ENCODE results near the gene PIP4P1. TPM values are rescaled to one million over a fixed set of nuclear protein-coding genes. Genes with fewer than 3 reads are reported as not detected.

PIP4P1 gene
- total and polyA plus RNA-seq, 2 of the 13 experiments (the other 11 are each of a cell fraction or from before 2014, with no cell fraction given), result 33.4 to 47.0 TPM

GRCh38 chr14:20478894-20479293 lies 17.7 kb upstream of the PIP4P1 start:
- 89% methylated on average over 2 of the region's 2 CpGs for WGBS (ENCODE audit: low lambda C conversion rate)
- no peaks in the 10 kb centered on the region for H3K4me1 ChIP-seq (ENCODE audit: insufficient read depth, low read length)
- BruUV-seq (replicated peaks), result no TSS peak
- FAIRE-seq (no peak), DNase-seq (ENCODE audit: low spot score) (no peak), ATAC-seq (no peak)
- no peaks in the 10 kb centered on the region for H4K20me1 ChIP-seq (ENCODE audit: insufficient read depth, low read length)
- no peak for TF ChIP-seq ZNF660 (CRISPR knock-in tag; IDR thresholded peaks at IDR 0.05; ENCODE audit: borderline replicate concordance, low read depth)
- TF ChIP-seq ZBTB26 (CRISPR knock-in tag; IDR thresholded peaks at IDR 0.05; ENCODE audit: borderline replicate concordance), result no peak
- no peak for TF ChIP-seq ZNF230 (CRISPR knock-in tag; IDR thresholded peaks at IDR 0.05)
- TF ChIP-seq ZNF775 (CRISPR knock-in tag; IDR thresholded peaks at IDR 0.05; ENCODE audit: borderline replicate concordance), result no peak
- no peaks in the 10 kb centered on the region for H3K9me3 ChIP-seq (ENCODE audit: low read length)
- H3K27ac ChIP-seq (ENCODE audit: extremely low read length, insufficient read depth, low read length), result no peak overlapping the region
- intact Hi-C loops (cut with micrococcal nuclease; ENCODE audit: unreplicated experiment) (no loop called here), in situ Hi-C loops (cut with HindIII; ENCODE audit: extremely low pct_ligation_motif_present, low pct_unique_long_range_greater_than_20kb) (no loop called here)
- ChIA-PET CTCF (ENCODE audit: low intra/inter-chr PET ratio, low total read pairs) (no interaction called here), POLR2A (interaction anchor here (0.8 to 1.6 kb wide), 3 partner anchors 8 to 18 kb away, joined by 3 read pairs; partner anchors contain the start of gene PIP4P1)
- H2AFZ ChIP-seq (ENCODE audit: low read length), result no peak overlapping the region
- peaks cover 17 to 37% of the 10 kb centered on the region in 2 experiments for H3K36me3 ChIP-seq (replicated peaks in 1 of 2; ENCODE audit: control insufficient read depth in 1 of 2, insufficient read depth in 2 of 2, low read length in 2 of 2)
- H3K79me2 ChIP-seq (ENCODE audit: insufficient read depth, low read length), result no peaks in the 10 kb centered on the region
- H3K4me2 ChIP-seq (ENCODE audit: low read depth, low read length), result no peak overlapping the region
- no peak overlapping the region for H3K9ac ChIP-seq (ENCODE audit: insufficient read depth, low read depth, low read length)
- no peak overlapping the region for H3K4me3 ChIP-seq (replicated peaks in 1 of 3; ENCODE audit: insufficient read depth in 1 of 3, low read depth in 2 of 3, low read length in 3 of 3)
- no peaks in the 10 kb centered on the region for H3K27me3 ChIP-seq (ENCODE audit: control insufficient read depth in 1 of 2, insufficient read depth in 2 of 2, low read length in 2 of 2)

- ATAC-seq (no peak), FAIRE-seq (no peak), DNase-seq (ENCODE audit: low spot score) (no peak)
- intact Hi-C loops (cut with micrococcal nuclease; ENCODE audit: unreplicated experiment), result no loop called here
- Histone ChIP-seq H3K4me3 (replicated peaks in 1 of 3; ENCODE audit: insufficient read depth in 1 of 3, low read depth in 2 of 3, low read length in 3 of 3) (no peak overlapping the region), H3K9ac (ENCODE audit: insufficient read depth, low read depth, low read length) (no peak overlapping the region), H3K36me3 (replicated peaks in 1 of 2; ENCODE audit: control insufficient read depth in 1 of 2, insufficient read depth in 2 of 2, low read length in 2 of 2) (peaks cover 19 to 45% of the 10 kb centered on the region in 2 experiments), H3K27me3 (ENCODE audit: control insufficient read depth in 1 of 2, insufficient read depth in 2 of 2, low read length in 2 of 2) (no peaks in the 10 kb centered on the region), H3K4me1 (ENCODE audit: insufficient read depth, low read length) (peaks cover 11% of the 10 kb centered on the region), H2AFZ (ENCODE audit: low read length) (no peak overlapping the region), H3K4me2 (ENCODE audit: low read depth, low read length) (no peak overlapping the region), H3K79me2 (ENCODE audit: insufficient read depth, low read length) (no peaks in the 10 kb centered on the region), H3K9me3 (ENCODE audit: low read length) (no peaks in the 10 kb centered on the region), H3K27ac (ENCODE audit: extremely low read length, insufficient read depth, low read length) (no peak overlapping the region), H4K20me1 (ENCODE audit: insufficient read depth, low read length) (no peaks in the 10 kb centered on the region)
- BruUV-seq (replicated peaks), result no TSS peak
- ChIA-PET POLR2A (interaction anchor here (0.8 kb wide), 1 partner anchor 16 kb away, joined by 3 read pairs; the partner anchor contains the start of gene PIP4P1), CTCF (ENCODE audit: low intra/inter-chr PET ratio, low total read pairs) (no interaction called here)
- no peak for TF ChIP-seq ETS1 (CRISPR knock-in tag; IDR thresholded peaks at IDR 0.05)
- TF ChIP-seq ATM (IDR thresholded peaks at IDR 0.05; ENCODE audit: borderline replicate concordance), result no peak
- TF ChIP-seq ATAD3A (CRISPR knock-in tag; IDR thresholded peaks at IDR 0.05), result no peak
- TF ChIP-seq CCAR2 (optimal IDR thresholded peaks at IDR 0.05; ENCODE audit: low read depth, low read length), result no peak
- TF ChIP-seq ELF3 (CRISPR knock-in tag; IDR thresholded peaks at IDR 0.05), result no peak
- no peak for TF ChIP-seq HBP1 (CRISPR knock-in tag; IDR thresholded peaks at IDR 0.05; ENCODE audit: low read depth)
- TF ChIP-seq REL (CRISPR knock-in tag; conservative IDR thresholded peaks at IDR 0.05), result no peak
- TF ChIP-seq ZFP41 (CRISPR knock-in tag; IDR thresholded peaks at IDR 0.05; ENCODE audit: borderline replicate concordance), result no peak
- WGBS (ENCODE audit: low lambda C conversion rate), result 97% methylated on average over 1 of the region's 1 CpG
- in situ Hi-C loops (cut with HindIII; ENCODE audit: extremely low pct_ligation_motif_present, low pct_unique_long_range_greater_than_20kb), result no loop called here
These were observed 16.1 kb upstream of the PIP4P1 start for GRCh38 chr14:20477211-20477876.
